Kidney epithelial cell (primary cell): ENCODE measurements around the gene EFCAB6. TPM values are rescaled to one million over a fixed set of nuclear protein-coding genes. Genes with fewer than 3 reads are reported as not detected.

Experiments used
- DNase-seq: peaks from one replicate; pipeline ENCODE4 v3.0.0-alpha.2; 2010; ENCODE audit warnings: low read depth
- H3K27me3 ChIP-seq: 2 replicates; pipeline ENCODE4 v1.6.0; 2011; ENCODE audit warnings: low read length; ENCODE audit not compliant: control insufficient read depth, insufficient read depth
- H3K36me3 ChIP-seq: 2 replicates; pipeline ENCODE4 v1.5.1; 2011; ENCODE audit warnings: low read length; ENCODE audit not compliant: control insufficient read depth, insufficient read depth
- H3K4me3 ChIP-seq: 2 replicates; pipeline ENCODE4 v1.5.1; 2011; ENCODE audit warnings: low read depth, mild to moderate bottlenecking, control low read depth, low read length
- total RNA-seq: library from RNA; depleted of rRNA; stranded (reverse); fragments of >200 nt; gene quantifications from 2 replicates; pipeline ENCODE4 v1.2.3, GENCODE V29; 2015
- TF ChIP-seq, protein P1 (sequence below): IDR thresholded peaks from 2 replicates; pipeline ENCODE4 v1.5.1; 2011; ENCODE audit warnings: mild to moderate bottlenecking, moderate library complexity, low read length, control low read depth, inconsistent platforms; ENCODE audit not compliant: insufficient read depth, poor library complexity, severe bottlenecking

The EFCAB6 gene
- total RNA-seq, 1 donor from 2014 or later = 2.3 TPM

DNA sequence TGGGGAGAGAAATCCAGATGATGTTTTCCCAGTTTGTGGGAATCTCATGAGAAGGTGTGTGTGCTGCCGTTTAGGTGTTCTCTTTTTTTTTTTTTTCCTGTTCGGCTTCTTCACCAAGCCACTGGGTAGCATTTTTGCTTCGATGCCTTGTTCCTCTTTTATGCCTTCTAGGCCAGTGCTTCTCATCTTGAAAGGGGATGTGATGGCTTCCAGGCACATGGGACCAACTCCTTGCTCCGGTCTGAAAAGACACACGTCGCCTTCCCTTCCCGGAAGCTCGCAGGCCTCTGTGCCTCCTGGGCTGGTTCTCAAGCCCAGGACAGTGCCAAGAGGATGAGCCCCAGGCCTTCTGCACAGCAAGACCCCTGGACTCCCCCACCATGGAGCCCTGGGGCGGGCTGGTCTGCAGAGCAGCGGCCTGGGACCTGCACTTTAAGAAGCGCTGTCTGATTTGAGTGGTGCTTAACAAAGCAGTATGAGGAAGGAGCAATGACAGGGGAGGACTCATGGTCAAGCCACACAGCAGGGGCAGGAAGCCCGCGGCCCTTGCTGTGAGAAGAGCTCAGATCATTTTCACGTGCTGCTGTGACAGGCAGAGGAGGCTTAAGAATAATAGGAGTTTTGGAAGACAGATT, 241.5 kb downstream of the EFCAB6 start:
- TF ChIP-seq, protein P1, sequence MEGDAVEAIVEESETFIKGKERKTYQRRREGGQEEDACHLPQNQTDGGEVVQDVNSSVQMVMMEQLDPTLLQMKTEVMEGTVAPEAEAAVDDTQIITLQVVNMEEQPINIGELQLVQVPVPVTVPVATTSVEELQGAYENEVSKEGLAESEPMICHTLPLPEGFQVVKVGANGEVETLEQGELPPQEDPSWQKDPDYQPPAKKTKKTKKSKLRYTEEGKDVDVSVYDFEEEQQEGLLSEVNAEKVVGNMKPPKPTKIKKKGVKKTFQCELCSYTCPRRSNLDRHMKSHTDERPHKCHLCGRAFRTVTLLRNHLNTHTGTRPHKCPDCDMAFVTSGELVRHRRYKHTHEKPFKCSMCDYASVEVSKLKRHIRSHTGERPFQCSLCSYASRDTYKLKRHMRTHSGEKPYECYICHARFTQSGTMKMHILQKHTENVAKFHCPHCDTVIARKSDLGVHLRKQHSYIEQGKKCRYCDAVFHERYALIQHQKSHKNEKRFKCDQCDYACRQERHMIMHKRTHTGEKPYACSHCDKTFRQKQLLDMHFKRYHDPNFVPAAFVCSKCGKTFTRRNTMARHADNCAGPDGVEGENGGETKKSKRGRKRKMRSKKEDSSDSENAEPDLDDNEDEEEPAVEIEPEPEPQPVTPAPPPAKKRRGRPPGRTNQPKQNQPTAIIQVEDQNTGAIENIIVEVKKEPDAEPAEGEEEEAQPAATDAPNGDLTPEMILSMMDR = no peak

DNA sequence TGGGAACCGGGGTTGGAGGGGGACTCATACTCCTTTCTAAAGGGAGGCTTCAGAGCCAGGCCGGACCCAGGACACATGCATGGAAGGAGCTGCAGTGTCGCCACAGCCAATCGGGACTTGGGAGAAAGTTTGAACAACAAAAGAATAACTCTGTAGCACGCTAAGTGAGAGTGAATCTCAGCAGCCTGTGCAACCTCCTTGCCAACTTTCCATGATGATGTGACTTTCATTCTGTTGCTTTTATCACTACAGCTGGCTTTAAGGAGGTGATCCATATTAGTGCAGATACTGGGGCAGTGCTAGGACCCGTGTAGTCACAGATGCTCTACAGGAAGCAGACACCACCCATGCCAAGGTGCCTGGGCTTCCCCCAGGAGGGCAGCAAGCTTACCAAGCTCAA, 243.0 kb downstream of the EFCAB6 start:
- Histone ChIP-seq H3K36me3 (no peaks in the 10 kb centered on the region), H3K4me3 (no peak overlapping the region), H3K27me3 (peaks cover 8% of the 10 kb centered on the region)
- no peak for DNase-seq
- TF ChIP-seq, protein P1 = no peak

More for the DNA sequence above, 241.5 kb downstream of the EFCAB6 start:
- peaks cover 8% of the 10 kb centered on the region for H3K27me3 ChIP-seq
- no peak for DNase-seq
- no peaks in the 10 kb centered on the region for H3K36me3 ChIP-seq
- H3K4me3 ChIP-seq = no peak overlapping the region

DNA sequence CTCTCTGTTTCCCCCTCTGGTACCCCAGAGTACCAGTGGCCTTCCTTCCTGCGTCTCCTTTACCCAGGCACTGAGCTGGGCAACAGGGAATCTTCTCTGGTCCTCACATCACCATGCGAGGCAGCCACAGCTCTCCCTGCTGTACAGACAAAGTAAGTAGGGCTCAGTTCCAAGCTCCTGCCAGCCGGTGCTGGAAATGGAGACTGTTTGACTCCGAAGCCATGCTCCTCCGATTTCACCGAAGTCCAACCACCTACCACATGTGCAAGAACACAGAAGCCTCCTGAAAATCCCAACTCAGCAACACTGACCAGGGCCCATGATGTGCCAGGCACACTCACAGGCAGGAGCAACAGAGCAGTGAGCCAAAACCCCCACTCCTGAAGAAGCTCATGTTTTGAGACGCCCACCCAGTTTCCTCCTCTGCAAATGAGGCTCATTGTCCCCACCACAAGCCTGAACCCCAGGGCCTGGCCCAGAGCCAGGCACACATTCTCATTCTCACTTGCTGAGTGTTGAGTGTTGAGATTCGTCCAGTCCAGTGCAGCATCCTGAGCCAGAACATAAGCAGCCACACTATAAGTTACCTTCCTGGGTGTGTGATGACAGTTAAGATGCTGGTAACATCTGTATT, 244.3 kb downstream of the EFCAB6 start:
- no peak overlapping the region for H3K4me3 ChIP-seq
- peaks cover 8% of the 10 kb centered on the region for H3K27me3 ChIP-seq
- TF ChIP-seq, protein P1 = no peak
- DNase-seq = no peak
- no peaks in the 10 kb centered on the region for H3K36me3 ChIP-seq

DNA sequence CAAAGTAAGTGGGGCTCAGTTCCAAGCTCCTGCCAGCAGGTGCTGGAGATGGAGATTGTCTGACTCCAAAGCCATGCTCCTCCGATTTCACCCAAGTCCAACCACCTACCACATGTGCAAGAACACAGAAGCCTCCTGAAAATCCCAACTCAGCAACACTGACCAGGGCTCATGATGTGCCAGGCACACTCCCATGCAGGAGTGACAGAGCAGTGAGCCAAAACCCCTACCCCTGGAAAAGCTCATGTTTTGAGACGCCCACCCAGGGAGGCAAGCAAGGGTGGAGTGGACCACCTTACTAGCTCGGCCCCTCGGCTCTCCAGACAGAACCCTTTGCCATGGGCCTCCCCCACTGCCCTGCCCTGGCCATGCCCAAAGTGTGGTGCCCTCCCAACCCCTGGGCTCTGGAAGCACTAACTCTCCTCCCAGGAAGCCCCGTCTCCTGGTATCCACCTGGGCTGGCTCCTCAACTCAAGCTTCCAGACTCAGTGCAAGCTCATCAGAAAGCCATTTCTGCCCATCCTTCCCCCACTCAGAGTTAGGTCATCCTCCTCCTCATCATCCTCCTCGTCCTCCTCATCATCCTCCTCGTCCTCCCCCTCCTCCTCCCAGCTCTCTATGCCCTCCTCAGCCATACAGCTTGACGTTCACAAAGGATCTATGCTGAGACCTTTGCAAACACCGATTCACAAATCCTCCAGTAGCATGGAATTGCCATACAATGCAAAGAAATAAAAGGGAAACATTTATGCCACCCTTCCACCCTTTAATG, 245.4 kb downstream of the EFCAB6 start:
- no peaks in the 10 kb centered on the region for H3K36me3 ChIP-seq
- no peak overlapping the region for H3K4me3 ChIP-seq
- TF ChIP-seq, protein P1 = no peak
- H3K27me3 ChIP-seq = peaks cover 4% of the 10 kb centered on the region
- DNase-seq = no peak

DNA sequence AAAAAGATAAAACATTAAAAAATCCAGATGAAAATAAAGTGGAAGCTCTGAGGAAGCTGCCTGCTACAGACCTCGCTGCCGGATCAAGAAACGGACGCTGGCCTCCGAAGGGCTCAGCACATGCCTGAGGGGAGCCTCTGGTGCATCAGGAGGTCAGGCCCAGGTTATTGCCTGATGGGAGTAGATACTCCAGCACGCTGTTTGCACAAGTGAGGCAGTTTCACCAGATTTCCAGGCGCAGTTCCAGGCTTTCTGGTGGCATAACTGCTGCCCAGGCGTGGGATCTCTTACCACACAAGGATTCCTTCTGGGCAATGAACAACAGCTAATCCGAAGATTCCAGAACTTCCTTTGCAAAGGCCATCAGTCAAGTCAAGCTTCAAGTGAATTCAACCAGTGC, 246.1 kb downstream of the EFCAB6 start:
- Histone ChIP-seq H3K36me3 (no peaks in the 10 kb centered on the region), H3K4me3 (no peak overlapping the region), H3K27me3 (peaks cover 3% of the 10 kb centered on the region)
- no peak for DNase-seq
- TF ChIP-seq, protein P1 = no peak
